K562 treated with DMSO at 1 percent for 24 hours (cell line): ENCODE measurements around the gene PSD4. TPM values are rescaled to one million over a fixed set of nuclear protein-coding genes. Genes with fewer than 3 reads are reported as not detected.

Experiments
- total RNA-seq: library from RNA; unstranded; fragments of 300-600 nt; gene quantifications from 2 replicates; pipeline ENCODE4 v1.2.3, GENCODE V29; 2022; ENCODE audit warnings: low read depth; ENCODE audit not compliant: insufficient read depth

PSD4 gene
- 27.2 and 34.7 TPM in 2 replicates for total RNA-seq

GRCh38 chr2:113173542-113174375 lies at the start of gene PSD4:
Gene PSD4, plus strand, starts transcription at chr2:113173971. Its CDS starts 8,486 bp downstream, at chr2:113182457.

GRCh38 chr2:113126845-113127645 lies 46.7 kb upstream of the PSD4 start, which contains the start of gene IL1RN:
Gene IL1RN, plus strand, starts transcription at chr2:113127598. Its CDS starts 27 bp downstream, at chr2:113127625.

Other genes with a start within 250 kb of the PSD4 start
- not detected in 2 replicates for gene IL36G, start 196.0 kb upstream of the PSD4 start, total RNA-seq
- not detected in 2 replicates for gene IL36A, start 168.5 kb upstream of the PSD4 start, total RNA-seq
- not detected in 2 replicates for gene IL36B, start 121.1 kb upstream of the PSD4 start, total RNA-seq
- not detected in 2 replicates for gene IL36RN, start 114.8 kb upstream of the PSD4 start, total RNA-seq
- not detected in 2 replicates for gene IL1F10, start 106.0 kb upstream of the PSD4 start, total RNA-seq
- 1.1 TPM in 1 of 2 replicates, not detected in the other for gene IL1RN, start 46.4 kb upstream of the PSD4 start, total RNA-seq
- gene PAX8, start 105.0 kb downstream of the PSD4 start, total RNA-seq: 2.7 and 5.4 TPM in 2 replicates